GM18907 (cell line): ENCODE measurements around the gene ATP8B2.
"Not testable (repeated sequence)": the region's sequence is repeated elsewhere in the genome, so short reads cannot be mapped to it uniquely, and the experiment has no call there.

Source experiments
- ATAC-seq: cut with Tn5 transposase; IDR thresholded peaks from one replicate; pipeline ENCODE4 v1.9.1; 2021; ENCODE audit warnings: mild to moderate bottlenecking, moderate library complexity; ENCODE audit not compliant: unreplicated experiment

Gene ATP8B2

DNA sequence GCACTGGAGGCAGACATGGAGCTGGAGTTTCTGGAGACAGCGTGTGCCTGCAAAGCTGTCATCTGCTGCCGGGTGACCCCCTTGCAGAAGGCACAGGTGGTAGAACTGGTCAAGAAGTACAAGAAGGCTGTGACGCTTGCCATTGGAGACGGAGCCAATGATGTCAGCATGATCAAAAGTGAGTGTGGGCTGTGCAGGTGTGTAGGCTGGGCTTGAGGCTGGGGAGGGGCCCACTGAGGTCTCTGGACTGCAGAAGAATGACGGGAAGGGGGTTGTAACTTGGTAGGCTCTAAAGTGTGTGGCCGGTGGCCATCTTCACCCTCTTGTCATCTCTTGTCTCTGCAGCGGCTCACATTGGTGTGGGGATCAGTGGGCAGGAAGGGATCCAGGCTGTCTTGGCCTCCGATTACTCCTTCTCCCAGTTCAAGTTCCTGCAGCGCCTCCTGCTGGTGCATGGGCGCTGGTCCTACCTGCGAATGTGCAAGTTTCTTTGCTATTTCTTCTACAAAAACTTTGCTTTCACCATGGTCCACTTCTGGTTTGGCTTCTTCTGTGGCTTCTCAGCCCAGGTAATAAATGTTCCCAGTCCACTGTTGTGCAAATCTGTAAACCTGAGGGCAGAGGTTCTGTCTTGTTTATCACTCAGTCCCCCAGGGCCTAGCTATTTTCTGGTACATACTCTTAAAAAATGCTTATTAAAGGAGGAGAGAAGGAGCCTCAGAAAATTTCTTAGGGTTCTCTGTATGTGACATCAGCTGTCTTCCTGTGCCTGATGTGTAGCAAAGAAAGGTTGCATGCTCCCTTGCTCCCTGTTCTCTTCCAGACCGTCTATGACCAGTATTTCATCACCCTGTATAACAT is 19.9 kb downstream of the ATP8B2 start:
- no peak for ATAC-seq

DNA sequence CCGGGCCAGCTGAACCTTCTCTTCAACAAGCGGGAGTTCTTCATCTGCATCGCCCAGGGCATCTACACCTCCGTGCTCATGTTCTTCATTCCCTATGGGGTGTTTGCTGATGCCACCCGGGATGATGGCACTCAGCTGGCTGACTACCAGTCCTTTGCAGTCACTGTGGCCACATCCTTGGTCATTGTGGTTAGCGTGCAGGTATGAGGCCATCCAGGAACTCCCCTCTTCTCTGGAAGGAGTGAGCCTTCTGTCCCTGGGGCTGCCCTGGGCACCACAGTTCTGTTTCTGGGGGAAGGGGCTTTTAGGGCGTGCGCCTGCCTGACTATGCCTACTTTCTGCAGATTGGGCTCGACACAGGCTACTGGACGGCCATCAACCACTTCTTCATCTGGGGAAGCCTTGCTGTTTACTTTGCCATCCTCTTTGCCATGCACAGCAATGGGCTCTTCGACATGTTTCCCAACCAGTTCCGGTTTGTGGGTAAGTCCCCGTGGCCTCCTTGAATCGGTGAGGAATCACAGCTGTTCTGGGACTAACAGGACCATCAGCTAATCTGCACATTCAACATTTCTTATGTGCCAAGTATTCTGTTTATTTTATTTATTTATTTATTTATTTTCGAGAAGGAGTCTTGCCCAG is 21.1 kb downstream of the ATP8B2 start:
- no peak for ATAC-seq

DNA sequence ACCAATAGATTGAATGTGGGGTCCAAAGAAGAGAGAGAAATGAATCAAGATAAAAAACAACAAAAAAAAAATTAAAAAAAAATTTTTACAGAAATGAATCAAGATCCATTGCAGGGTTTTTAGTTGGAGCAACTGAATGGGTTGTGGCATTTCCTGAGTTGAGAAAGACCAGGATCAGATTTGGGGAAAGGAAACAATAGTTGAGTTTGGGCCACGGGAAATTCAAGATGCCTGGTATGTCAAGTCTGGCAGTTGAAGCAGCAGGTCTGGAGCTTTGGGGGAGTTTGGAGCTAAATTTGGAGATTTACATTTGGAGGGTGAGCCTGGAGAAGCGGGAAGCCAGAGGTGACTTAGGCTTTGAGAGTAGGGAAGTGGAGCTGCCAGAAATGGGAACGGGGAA is 22.6 kb downstream of the ATP8B2 start:
- ATAC-seq = no peak

DNA sequence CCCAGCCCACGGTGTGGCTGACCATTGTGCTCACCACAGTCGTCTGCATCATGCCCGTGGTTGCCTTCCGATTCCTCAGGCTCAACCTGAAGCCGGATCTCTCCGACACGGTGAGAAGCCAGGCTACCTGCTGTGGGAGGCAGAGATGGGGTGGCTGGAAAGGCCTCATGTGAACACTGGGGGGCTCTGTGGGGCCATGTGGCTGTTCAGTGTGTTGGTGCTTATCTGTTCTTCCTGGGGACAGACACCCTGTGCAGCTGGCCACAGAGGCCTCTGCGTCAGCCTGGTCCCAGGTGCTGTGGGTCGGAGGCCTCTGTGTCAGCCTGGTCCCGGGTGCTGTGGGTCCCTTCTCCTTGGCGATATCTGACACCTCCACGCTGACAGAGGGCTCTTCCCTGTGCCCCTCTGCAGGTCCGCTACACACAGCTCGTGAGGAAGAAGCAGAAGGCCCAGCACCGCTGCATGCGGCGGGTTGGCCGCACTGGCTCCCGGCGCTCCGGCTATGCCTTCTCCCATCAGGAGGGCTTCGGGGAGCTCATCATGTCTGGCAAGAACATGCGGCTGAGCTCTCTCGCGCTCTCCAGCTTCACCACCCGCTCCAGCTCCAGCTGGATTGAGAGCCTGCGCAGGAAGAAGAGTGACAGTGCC is 23.2 kb downstream of the ATP8B2 start:
- no peak for ATAC-seq

DNA sequence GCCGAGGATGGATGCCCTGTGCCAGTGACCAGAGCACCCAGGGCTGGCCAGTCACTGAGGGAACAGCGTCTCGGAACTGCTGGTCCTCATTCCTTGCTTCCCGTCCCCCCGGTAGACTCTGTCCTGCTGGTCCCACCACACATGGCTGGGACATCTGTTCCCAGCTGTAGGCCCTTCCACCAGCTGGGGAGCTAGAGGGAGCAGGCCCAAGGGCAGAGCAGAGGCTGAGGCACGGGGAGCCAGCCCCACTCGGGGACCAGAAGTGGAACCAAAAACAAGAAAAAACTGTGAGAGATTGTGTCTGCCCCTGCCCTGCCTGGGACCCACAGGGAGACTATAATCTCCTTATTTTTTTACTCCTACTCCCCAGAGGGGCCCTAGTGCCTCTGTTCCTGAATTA is 23.8 kb downstream of the ATP8B2 start:
- no peak for ATAC-seq

DNA sequence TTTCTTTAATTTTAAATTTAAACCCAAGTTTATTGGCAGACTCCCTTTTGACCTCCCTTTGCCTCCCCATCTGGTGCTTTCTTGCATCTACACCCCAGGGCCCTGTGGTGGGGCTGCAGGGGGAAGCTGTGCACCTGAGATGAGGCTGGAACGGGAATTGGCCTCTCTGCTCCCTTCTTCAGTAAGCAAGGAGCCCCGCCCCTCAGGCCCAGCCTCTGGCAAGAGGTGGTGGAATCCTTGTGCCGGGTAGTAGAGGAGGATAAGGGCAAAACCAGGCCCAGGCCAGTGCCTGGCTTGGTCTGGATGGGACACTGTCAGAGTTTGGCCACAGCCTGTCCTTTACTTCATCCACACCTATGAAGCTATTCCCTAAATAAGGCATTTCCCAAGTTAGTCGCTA is 25.1 kb downstream of the ATP8B2 start:
- ATAC-seq = no peak

DNA sequence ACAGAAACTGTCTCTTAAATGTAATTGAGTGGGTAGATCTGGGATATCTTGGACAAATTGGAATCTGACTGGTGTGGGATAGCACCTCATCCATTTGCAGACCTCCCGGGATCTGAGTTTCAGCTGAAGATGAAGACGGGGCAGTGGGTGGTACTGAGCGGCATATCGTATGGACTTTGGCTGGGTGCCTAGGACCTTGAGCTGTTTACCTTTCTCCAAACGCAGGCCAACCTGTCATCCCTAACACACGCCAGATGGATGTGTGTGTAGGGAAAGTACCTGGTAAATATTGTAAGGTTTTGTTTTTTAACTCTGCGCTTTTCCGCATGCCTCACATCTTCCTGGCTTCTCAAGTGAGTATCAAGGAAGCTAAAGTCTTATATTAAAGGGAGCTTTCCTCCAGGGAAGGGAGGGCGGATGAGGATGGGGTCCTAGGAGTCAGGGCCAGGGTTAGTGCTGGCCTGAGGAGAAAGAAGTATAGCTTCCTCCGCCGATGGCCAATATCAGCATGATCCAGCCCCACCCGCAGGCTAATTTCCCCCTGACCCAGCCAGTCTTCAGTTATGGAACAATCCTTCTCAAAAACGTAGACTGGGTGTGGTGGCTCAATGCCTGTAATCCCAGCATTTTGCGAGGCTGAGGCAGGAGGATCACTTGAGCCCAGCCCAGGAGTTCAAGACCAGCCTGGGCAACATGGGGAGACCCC is 26.2 kb downstream of the ATP8B2 start:
- ATAC-seq = no peak

DNA sequence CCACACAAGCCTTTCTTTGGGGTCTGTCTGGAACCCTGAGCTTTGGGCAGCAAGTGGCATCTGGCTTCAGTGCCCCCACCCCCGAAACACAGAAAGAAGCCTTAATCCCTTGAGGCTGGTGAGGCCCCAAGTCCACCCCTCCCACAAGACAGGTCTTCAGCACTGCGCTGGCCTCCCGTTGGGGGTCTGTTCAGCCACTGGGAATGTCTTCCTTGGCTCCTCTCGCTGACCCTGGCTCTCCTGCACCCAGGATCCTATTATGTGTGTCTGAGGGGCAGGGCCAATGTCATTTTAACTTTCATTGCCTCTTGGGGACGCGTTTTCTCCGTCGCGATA is 26.9 kb downstream of the ATP8B2 start:
- no peak for ATAC-seq

DNA sequence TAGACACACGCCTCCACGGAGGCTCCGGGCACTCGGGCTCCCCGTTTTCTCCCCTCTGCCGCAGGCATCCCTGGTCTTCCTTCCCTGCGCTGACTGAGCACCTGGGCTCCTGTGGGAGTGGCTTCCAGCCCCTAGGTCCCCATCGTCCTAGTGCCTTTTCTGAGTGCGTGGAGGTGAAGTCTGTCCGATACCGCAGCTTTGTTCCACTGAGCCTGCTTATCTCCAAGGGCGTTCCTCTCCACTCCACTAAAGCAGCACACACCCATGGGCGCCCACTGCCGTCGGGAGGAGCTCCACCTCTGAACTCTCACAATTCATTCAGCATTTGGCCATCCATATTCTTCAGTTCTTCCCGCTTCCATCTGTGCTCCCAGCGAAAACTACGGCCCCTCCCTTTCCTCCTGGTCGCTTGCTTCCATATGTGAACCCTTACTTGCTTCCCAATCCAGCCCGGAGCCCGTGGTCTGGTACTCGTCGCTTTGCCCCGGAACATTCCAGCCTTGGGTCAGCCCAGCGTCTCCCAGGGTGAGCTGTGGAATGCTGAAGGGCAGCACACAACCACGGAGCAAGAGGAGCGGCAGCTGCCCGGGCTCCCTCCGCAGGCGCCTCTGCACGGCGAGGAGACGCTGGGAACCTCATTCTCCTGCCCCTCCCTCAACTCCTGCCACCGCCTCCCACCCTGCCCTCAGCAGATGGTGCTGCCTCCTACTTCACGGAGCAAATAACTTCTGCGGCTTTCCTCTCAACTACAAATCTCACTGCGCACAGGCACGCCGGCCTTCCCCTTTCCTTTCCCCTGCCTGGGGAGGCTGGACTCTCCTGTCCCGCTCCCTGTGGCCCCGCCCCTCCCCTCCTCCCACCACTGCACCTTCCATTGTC is 27.5 kb downstream of the ATP8B2 start:
- peak; percentile 53 for ATAC-seq

DNA sequence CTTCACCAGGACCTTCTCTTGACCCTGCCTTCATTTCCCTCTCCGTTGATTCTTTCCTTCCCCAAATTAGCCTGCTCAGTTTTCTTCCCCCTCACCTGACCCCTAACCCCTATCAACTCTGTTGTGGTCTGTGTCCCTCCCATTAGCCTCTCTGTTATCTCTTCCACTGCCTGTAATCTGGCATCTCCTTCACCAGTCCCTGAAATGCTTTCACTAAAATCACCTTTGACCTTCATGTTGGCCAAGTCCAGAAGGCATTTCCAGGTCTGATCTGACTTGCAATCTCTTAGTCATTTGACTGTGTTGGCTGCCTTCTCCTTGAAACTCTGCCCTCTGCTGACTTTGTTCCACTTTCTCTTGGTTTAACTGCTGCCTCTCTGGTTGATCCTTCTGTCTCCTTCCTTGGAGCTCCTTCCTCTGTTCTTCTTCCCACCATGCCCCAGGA is 28.2 kb downstream of the ATP8B2 start:
- peak; percentile 31 for ATAC-seq

DNA sequence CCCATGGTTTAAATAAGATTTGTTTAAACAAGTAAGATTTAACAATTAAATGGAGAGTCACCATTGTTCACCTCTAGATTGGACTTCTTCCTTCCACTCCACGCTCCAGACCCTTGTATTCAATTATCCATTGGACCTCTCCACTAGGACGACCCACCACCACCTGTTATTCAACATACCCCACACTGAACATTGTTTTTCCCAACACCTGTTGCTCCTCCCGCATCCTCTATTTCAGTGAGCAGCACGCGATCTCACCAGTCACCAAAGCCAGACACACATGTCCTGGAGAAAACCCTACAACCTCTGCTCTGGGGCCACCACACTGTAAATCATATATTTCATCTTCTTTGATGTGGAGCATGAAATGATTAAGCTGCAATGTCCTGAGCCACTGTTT is 28.6 kb downstream of the ATP8B2 start:
- ATAC-seq = no peak

DNA sequence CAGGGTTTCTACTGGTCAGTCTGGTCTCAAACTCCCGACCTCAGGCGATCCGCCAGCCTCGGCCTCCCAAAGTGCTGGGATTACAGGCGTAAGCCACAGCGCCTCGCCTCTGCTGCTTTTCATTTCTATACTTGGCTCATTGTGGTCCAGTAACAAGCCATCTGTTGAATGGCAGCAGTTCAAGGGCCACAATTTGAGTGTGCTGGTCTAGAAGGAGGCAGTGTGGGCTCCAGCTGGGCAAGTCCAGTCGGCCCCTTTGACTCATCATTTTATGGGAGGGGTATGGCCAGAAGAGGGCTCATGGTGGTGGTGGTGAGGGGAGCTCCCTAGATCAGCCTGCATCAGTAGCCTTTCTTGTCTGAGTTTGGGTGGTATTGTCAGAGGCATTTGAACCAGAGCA is 33.2 kb downstream of the ATP8B2 start:
- no peak for ATAC-seq

DNA sequence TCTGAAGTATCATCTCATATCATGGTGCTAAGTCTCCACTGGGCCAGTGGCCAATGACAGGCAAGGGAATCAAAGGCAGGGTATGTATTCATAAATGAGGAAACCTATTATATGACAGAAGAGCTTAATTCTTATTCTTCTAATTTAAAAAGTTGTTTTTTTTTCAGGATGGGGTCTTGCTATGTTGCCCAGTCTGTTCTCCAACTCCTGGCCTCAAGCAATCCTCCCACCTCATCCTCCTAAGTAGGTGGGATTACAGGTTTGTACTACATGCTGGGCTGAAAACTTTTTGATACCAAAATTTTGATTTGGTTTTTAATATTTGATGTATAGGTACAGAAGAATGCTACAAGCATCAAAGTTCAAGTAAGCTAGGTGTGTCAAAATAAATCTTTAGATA is 35.0 kb downstream of the ATP8B2 start:
- no peak for ATAC-seq

DNA sequence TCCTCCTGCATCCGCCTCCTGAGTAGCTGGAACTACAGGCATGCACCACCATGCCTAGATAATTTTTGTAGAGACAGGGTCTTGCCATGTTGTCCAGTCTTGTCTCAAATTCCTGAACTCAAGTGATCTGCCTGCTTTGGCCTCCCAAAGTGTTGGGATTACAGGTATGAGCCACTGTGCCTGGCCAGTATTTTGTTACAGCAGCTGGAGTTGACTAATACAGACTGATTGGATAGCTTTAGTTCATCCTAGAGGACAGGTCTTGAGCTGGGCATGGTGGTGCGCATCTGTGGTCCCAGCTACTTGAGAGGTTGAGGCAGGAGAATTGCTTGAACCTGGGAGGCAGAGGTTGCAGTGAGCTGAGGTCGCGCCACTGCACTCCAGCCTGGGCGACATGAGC is 35.6 kb downstream of the ATP8B2 start:
- not testable (repeated sequence) for ATAC-seq

DNA sequence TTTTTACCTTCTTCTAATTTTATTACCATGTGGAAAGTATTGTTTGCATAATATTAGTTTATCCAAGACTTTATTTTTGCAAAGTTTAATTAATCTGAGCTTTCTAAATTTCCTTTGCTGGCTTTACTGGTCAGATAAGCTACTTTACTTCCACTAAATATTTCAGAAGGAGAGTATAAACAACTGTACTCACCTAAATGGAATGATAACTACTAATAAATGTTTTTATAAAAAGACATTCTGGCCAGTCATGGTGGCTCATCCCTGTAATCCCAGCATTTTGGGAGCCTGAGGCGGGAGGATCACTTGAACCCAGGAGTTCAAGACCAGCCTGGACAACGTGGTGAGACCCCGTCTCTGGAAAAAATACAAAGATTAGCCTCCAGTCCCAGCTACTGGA is 36.0 kb downstream of the ATP8B2 start:
- no peak for ATAC-seq

DNA sequence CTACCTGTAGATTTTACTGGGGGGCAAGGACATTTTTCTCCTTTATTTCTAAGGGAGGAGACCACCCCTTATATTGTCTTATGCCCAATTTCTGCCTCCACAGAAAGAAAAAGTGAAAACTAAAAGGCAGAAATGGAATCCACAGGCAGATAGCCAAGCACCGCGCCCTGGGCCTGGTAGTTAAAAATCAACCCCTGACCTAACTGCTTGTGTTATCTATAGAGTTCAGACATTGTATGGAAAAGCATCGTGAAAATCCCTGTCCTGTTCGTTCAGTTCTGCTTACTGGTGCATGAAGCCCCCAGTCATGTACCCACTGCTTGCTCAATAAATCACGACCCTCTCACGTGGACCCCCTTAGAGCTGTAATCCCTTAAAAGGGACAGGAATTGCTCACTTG is 46.1 kb downstream of the ATP8B2 start:
- ATAC-seq = no peak

DNA sequence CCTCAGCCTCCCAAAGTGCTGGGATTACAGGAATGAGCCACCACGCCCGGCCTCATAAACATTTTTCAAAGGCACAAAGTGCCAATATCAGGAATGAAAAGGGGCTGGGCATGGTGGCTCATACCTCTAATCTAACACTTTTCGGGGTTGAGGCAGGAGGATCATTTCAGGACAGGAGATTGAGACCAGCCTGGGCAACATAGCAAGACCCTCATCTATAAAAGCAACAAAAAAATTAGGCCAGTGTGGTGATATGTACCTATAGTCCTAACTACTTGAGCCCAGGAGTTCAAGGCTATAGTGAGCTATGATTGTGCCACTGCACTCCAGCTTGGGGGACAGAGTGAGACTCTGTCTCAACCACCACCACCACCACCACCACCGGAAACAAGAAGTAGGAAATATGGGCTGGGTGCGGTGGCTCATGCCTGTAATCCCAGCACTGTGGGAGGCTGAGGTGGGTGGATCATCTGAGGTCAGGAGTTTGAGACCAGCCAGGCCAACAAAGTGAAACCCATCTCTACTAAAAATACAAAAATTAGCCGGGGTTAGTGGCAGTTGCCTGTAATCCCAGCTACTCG is 48.5 kb downstream of the ATP8B2 start:
- ATAC-seq = not testable (repeated sequence)

DNA sequence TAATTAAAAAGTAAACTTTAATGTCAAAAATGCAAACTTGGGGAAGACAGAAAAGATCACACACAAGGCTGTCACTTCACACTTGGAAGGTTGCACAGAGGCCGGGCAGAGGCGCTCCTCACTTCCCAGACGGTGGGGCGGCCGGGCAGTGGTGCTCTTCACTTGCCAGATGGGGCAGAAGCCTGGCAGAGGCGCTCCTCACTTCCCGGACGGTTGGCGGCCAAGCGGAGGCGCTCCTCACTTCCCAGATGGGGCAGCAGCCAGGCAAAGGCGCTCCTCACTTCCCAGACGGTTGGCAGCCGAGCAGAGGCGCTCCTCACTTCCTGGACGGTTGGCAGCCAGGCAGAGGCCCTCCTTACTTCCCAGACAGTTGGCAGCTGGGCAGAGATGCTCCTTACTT is 54.0 kb downstream of the ATP8B2 start:
- ATAC-seq = no peak

DNA sequence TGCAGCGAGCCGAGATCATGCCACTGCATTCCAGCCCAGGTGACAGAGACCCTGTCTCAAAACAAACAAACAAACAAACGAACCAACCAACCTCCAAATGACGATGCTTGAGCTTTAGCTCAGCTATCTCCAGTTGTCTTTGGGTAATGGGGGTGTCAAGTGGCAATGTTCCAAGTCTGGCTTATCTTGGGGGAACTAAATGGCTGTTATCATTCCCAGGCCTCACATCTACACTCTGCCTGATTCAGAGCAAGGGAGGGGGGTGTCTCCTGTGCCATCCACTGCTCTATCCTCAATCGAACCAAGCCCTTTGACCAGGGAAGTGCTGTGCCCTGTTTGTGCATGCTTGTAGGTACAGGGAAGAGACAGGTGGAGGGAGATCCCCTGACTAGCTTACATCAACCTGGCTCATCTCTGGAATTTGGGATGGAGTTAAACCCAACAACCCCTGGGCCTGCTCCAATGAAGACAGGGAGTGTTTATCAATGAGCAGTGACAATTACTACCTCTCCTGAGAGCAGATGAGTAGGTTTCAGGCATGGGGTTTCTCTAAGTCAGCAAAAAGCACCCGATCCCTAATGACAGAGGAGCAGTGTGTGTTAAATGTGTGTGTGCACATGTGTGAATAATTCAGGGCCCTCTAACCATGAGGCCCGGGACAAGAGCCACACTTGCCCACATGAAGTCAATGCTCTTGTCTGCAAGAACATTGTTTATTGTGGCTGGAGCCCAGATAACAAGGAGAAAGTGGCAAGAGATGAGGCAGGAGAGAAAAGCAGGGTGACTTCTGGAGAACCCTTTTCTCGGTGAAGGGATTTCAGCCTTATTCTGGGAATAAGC is 59.5 kb downstream of the ATP8B2 start:
- no peak for ATAC-seq
